Neural crest cell (in vitro differentiated cells): Measurements from ENCODE around the gene SARDH. TPM values are rescaled to one million over a fixed set of nuclear protein-coding genes. Genes with fewer than 3 reads are reported as not detected.

Source experiments
- DNase-seq: peaks from one replicate; pipeline ENCODE4 v3.0.0; 2021; ENCODE audit warnings: low read depth, mixed read lengths, low spot score
- H3K27ac Mint-ChIP-seq: one replicate; pipeline ENCODE4 v1.8.0; 2021; ENCODE audit warnings: mild to moderate bottlenecking, mixed read lengths; ENCODE audit not compliant: unreplicated experiment
- H3K27me3 Mint-ChIP-seq: 2 replicates; pipeline ENCODE4 v1.8.0; 2021; ENCODE audit warnings: low read depth, mild to moderate bottlenecking, mixed read lengths
- H3K36me3 Mint-ChIP-seq: 2 replicates; pipeline ENCODE4 v1.8.0; 2021; ENCODE audit warnings: low read depth, mild to moderate bottlenecking, mixed read lengths
- H3K4me1 Mint-ChIP-seq: 2 replicates; pipeline ENCODE4 v1.8.0; 2021; ENCODE audit warnings: mixed read lengths
- H3K4me3 Mint-ChIP-seq: one replicate; pipeline ENCODE4 v1.8.0; 2021; ENCODE audit warnings: mild to moderate bottlenecking, mixed read lengths
- H3K9me3 Mint-ChIP-seq: 2 replicates; pipeline ENCODE4 v1.8.0; 2021; ENCODE audit warnings: mixed read lengths
- total RNA-seq: library from RNA; stranded (reverse); gene quantifications from 2 replicates; pipeline ENCODE4 v1.2.1, GENCODE V29; 2021
- TF ChIP-seq, protein P1 (sequence below): fragments of 200-600 bp; sonication (generic); conservative IDR thresholded peaks from 2 replicates; pipeline ENCODE4 v1.5.0; 2021; ENCODE audit warnings: antibody characterized with exemption, mild to moderate bottlenecking

SARDH gene
- total RNA-seq, 1 donor from 2014 or later = 4.5 TPM

DNA sequence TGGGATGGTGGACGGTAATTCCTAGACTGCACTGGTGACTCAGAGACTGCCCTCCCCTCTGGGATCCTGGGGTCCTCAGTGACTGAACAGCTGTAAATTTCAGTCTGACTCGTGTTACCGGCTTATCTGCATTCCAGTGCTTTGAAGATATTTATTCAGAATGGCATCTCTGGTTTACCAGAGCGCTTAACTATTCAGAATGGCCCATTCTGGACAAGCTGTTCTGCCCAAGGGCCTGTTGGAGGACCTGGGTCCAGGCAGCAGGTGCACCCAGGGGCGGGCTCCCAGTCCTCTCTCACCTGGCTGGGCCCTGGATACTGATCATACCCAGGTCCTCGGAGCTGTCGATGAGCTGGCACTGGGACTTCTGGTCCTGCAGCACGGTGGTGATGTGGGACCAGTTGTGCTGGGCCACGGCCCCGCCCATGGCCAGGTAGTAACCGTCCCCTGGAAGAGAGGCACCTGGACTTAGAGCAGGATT is 48.0 kb downstream of the SARDH start:
- H3K36me3 Mint-ChIP-seq = no peaks in the 10 kb centered on the region
- H3K27ac Mint-ChIP-seq = no peak overlapping the region
- no peaks in the 10 kb centered on the region for H3K27me3 Mint-ChIP-seq
- H3K9me3 Mint-ChIP-seq = no peaks in the 10 kb centered on the region
- no peak for DNase-seq
- TF ChIP-seq, protein P1, sequence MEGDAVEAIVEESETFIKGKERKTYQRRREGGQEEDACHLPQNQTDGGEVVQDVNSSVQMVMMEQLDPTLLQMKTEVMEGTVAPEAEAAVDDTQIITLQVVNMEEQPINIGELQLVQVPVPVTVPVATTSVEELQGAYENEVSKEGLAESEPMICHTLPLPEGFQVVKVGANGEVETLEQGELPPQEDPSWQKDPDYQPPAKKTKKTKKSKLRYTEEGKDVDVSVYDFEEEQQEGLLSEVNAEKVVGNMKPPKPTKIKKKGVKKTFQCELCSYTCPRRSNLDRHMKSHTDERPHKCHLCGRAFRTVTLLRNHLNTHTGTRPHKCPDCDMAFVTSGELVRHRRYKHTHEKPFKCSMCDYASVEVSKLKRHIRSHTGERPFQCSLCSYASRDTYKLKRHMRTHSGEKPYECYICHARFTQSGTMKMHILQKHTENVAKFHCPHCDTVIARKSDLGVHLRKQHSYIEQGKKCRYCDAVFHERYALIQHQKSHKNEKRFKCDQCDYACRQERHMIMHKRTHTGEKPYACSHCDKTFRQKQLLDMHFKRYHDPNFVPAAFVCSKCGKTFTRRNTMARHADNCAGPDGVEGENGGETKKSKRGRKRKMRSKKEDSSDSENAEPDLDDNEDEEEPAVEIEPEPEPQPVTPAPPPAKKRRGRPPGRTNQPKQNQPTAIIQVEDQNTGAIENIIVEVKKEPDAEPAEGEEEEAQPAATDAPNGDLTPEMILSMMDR = no peak
- no peak overlapping the region for H3K4me3 Mint-ChIP-seq
- peaks cover 18% of the 10 kb centered on the region for H3K4me1 Mint-ChIP-seq

DNA sequence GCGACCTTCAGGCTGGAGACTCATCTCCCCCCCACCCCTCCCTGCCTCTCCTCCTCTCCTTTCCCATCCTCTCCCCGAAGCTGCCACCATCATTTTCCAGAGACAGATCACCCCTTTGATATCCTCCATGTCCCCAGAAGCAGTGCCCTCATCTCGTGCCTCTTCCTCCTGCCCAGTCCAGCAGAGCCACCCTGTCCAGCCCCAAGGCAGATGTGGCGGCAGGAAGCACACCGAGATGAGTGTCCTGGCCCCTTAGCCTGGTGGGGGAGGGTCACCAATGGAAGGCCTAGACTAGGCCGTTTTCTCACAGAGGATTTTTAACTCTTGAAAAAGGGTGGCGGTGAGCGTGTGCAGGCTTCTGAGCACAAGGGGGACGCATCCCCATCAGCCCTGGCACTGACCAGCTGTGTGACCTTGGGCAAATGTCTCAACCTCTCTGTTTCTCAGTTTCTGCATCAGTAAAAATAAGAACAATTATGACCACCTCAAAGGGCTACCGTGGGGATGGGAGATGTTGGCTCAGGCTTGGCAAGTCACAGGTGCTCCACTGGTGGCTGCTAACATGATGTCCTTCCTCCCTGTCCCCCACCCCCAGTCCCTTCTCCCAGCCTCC is 48.9 kb downstream of the SARDH start:
- Mint-ChIP-seq H3K4me1 (peaks cover 18% of the 10 kb centered on the region), H3K9me3 (no peaks in the 10 kb centered on the region), H3K4me3 (no peak overlapping the region), H3K36me3 (no peaks in the 10 kb centered on the region), H3K27me3 (no peaks in the 10 kb centered on the region), H3K27ac (no peak overlapping the region)
- TF ChIP-seq, protein P1 = no peak
- DNase-seq = no peak

DNA sequence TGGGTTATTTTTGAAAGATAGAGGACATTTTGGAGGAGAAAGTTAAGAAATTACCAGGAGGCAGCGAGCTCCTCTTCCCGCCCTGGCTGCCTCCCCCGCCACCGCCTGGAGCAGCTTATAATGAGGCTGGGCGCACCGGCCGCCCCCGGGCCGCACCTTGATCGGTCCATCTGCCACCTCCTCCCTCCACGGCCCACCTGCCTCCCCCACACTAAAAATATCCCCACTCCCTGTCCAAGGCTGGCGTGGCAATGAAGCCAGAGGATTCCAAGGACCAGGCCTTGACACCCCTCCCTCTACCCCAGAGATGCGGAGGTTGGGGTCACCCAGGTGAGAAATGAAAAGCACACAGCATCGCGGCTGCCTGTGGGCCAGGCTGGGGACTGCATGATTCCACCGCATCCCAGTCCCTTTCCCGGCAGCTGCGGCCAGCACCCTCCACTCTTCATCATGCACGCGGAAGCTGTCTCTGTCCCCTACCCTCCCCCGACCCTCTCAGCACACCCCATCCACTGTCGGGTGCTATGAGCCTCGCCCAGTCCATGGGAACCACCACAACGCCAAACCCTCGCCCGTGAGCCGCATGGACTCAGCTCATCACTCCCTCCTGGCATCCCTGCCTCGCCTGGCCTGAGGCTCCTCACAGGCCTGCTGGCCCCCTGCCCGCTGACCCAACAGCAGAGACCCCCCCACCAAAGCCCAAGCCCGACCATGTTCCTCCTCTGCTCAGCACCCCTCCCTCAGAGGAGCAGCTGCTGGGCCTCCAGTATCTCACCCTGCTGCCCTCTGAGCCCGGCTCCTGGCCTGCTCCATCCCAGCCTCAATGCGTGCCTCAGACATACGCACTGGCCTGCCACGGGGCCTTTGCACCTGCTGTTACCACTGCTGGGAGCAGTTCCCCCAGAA is 50.0 kb downstream of the SARDH start:
- TF ChIP-seq, protein P1 = no peak
- no peak for DNase-seq
- no peak overlapping the region for H3K4me3 Mint-ChIP-seq
- H3K4me1 Mint-ChIP-seq = peaks cover 14% of the 10 kb centered on the region
- H3K36me3 Mint-ChIP-seq = no peaks in the 10 kb centered on the region
- no peaks in the 10 kb centered on the region for H3K27me3 Mint-ChIP-seq
- H3K27ac Mint-ChIP-seq = peak overlapping the region; percentile 43
- H3K9me3 Mint-ChIP-seq = no peaks in the 10 kb centered on the region

DNA sequence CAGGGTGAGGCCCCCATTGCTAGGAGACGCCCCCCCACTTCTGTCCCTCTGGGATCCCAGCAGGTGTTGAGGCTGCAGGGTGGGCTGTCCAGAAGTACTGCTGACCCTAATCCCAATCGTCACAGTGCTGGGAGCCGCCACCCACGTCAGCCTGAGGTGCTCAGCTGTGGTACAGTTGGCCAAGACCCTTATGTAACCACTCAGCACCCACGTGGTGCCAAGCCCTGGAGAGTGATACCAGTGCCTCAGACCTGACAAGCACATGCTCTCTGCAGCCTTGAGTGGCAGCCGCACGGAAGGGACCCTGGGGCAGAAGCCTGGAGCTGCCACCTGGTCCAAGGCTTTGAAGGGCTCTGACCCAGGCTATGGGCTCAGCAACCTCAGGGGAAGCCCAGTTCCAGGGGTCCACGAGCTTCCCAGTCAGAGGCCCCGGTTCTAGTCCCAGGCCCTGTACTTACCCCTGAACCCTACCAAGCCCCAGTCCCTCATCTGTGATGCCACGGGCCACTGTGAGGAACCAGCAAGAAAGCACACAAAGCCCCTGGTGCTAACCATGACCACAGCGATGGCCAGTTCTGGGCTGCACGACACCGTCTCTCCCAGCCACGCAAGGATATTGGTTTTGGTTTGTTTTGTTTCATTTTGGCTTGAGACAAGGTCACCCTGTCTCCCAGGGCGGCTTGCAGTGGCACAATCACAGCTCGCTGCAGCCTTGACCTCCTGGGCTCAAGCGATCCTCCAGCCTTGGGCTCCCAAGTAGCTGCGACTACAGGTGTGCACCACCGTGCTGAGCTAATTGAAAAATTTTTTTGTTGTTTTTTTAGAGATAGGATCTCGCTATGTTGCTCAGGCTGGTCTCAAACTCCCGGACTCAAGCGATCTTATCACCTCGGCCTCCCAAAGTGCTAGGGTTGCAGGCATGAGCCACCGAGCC is 51.2 kb downstream of the SARDH start:
- no peak overlapping the region for H3K4me3 Mint-ChIP-seq
- no peak for DNase-seq
- TF ChIP-seq, protein P1 = no peak
- peaks cover 11% of the 10 kb centered on the region for H3K4me1 Mint-ChIP-seq
- H3K9me3 Mint-ChIP-seq = no peaks in the 10 kb centered on the region
- H3K27ac Mint-ChIP-seq = no peak overlapping the region
- no peaks in the 10 kb centered on the region for H3K27me3 Mint-ChIP-seq
- no peaks in the 10 kb centered on the region for H3K36me3 Mint-ChIP-seq
